GM12878 (cell line): ENCODE data around the gene SNRNP200. TPM values are rescaled to one million over a fixed set of nuclear protein-coding genes. Genes with fewer than 3 reads are reported as not detected.

ENCODE experiments used
- CBX3 ChIP-seq: fragments of 200-600 bp; sonication (generic); IDR thresholded peaks from 2 replicates; pipeline ENCODE4 v1.6.1; 2016; ENCODE audit warnings: low read depth, borderline replicate concordance
- CBX5 ChIP-seq: sonication (generic); IDR thresholded peaks from 2 replicates; pipeline ENCODE4 v1.6.1; 2016; ENCODE audit warnings: low read depth, moderate library complexity, mild to moderate bottlenecking, inconsistent platforms
- IKZF1 ChIP-seq: fragments of 450-650 bp; conservative IDR thresholded peaks from 2 replicates; pipeline ENCODE4 v1.6.1; 2017; ENCODE audit warnings: antibody characterized with exemption, mild to moderate bottlenecking
- IRF4 ChIP-seq: IDR thresholded peaks from 2 replicates; pipeline ENCODE4 v1.6.1; 2011; ENCODE audit warnings: low read depth, low read length
- JUND ChIP-seq: IDR thresholded peaks from 2 replicates; pipeline ENCODE4 v1.6.1; 2012; ENCODE audit warnings: low read depth, mild to moderate bottlenecking, low read length, improper control_type of control experiment, moderate library complexity
- MEF2B ChIP-seq: fragments of 450-650 bp; IDR thresholded peaks from 2 replicates; pipeline ENCODE4 v1.6.1; 2018; ENCODE audit warnings: mild to moderate bottlenecking, moderate library complexity; ENCODE audit not compliant: partially characterized antibody, poor library complexity, severe bottlenecking
- NFYA ChIP-seq: IDR thresholded peaks from 2 replicates; pipeline ENCODE4 v1.6.1; 2011; ENCODE audit warnings: low read depth, mild to moderate bottlenecking, low read length, improper control_type of control experiment, borderline replicate concordance
- RBBP5 ChIP-seq: fragments of 200-600 bp; sonication (generic); conservative IDR thresholded peaks from 2 replicates; pipeline ENCODE4 v1.6.1; 2016
- RFX5 ChIP-seq: IDR thresholded peaks from 2 replicates; pipeline ENCODE4 v1.6.1; 2011; ENCODE audit warnings: low read depth, low read length, improper control_type of control experiment
- SMAD5 ChIP-seq: IDR thresholded peaks from 2 replicates; pipeline ENCODE4 v1.6.1; 2016; ENCODE audit warnings: antibody characterized with exemption, low read depth
- SP1 ChIP-seq: IDR thresholded peaks from one replicate; pipeline ENCODE4 v1.6.1; 2011; ENCODE audit warnings: low read depth, low read length
- SPI1 ChIP-seq: IDR thresholded peaks from 2 replicates; pipeline ENCODE4 v1.6.1; 2011; ENCODE audit warnings: low read depth, mild to moderate bottlenecking, low read length, moderate library complexity, borderline replicate concordance; ENCODE audit not compliant: insufficient read depth
- SUPT20H ChIP-seq: IDR thresholded peaks from 2 replicates; pipeline ENCODE4 v1.6.1; 2011; ENCODE audit warnings: low read depth, mild to moderate bottlenecking, low read length, moderate library complexity, borderline replicate concordance; ENCODE audit not compliant: control insufficient read depth
- YBX1 ChIP-seq: fragments of 450-650 bp; IDR thresholded peaks from 2 replicates; pipeline ENCODE4 v1.6.1; 2016; ENCODE audit warnings: antibody characterized with exemption
- ZNF217 ChIP-seq: fragments of 450-650 bp; IDR thresholded peaks from 2 replicates; pipeline ENCODE4 v1.6.1; 2017; ENCODE audit warnings: antibody characterized with exemption, mild to moderate bottlenecking
- polyA plus RNA-seq, 11 experiments: library from polyadenylated mRNA; depleted of rRNA in 4 of 11; unstranded in 6 of 11; stranded (reverse) in 5 of 11; fragments of >200 nt; fragmentation: Nextera tagmentation in 4 of 11; fragmentation: Illumina TruSeq in 1 of 11; extraction: Ambion mirVana in 4 of 11; extraction: Trizol in 1 of 11; gene quantifications; 1 replicate in 1 of 11; 2 replicates in 10 of 11; pipeline versions ENCODE4 v1.2.1 to v1.2.3, GENCODE V29; 2011 to 2016; ENCODE audit warnings: inconsistent platforms in 2 of 11, missing spikeins in 2 of 11, low read depth in 1 of 11
- total RNA-seq, 4 experiments: library from RNA; depleted of rRNA in 3 of 4; stranded (reverse); fragments of >200 nt in 3 of 4; fragmentation: Illumina TruSeq in 1 of 4; extraction: Trizol in 1 of 4; gene quantifications; 2 replicates each; pipeline versions ENCODE4 v1.2.1 to v1.2.3, GENCODE V29; 2013 to 2021
- TF ChIP-seq, protein P1 (sequence below): IDR thresholded peaks from 2 replicates; pipeline ENCODE4 v1.6.1; 2011; ENCODE audit warnings: low read depth, low read length, improper control_type of control experiment, borderline replicate concordance
- TF ChIP-seq, protein P2 (sequence below): fragments of 450-650 bp; formaldehyde crosslinking; IDR thresholded peaks from 2 replicates; pipeline ENCODE4 v1.4.0; 2020; ENCODE audit warnings: mild to moderate bottlenecking, moderate library complexity
- TF ChIP-seq, protein P3 (sequence below): fragments of 450-650 bp; IDR thresholded peaks from 2 replicates; pipeline ENCODE4 v1.6.1; 2016; ENCODE audit warnings: mild to moderate bottlenecking, moderate library complexity, borderline replicate concordance
- TF ChIP-seq, protein P4 (sequence below): fragments of 450-650 bp; IDR thresholded peaks from 2 replicates; pipeline ENCODE4 v1.6.1; 2018; ENCODE audit warnings: mild to moderate bottlenecking, low read depth, moderate library complexity; ENCODE audit not compliant: partially characterized antibody

SNRNP200 gene
- total and polyA plus RNA-seq, 10 of the 15 experiments (the other 5 are each of a cell fraction or from before 2014, with no cell fraction given), result 59.2 to 176 (median 106) TPM

DNA sequence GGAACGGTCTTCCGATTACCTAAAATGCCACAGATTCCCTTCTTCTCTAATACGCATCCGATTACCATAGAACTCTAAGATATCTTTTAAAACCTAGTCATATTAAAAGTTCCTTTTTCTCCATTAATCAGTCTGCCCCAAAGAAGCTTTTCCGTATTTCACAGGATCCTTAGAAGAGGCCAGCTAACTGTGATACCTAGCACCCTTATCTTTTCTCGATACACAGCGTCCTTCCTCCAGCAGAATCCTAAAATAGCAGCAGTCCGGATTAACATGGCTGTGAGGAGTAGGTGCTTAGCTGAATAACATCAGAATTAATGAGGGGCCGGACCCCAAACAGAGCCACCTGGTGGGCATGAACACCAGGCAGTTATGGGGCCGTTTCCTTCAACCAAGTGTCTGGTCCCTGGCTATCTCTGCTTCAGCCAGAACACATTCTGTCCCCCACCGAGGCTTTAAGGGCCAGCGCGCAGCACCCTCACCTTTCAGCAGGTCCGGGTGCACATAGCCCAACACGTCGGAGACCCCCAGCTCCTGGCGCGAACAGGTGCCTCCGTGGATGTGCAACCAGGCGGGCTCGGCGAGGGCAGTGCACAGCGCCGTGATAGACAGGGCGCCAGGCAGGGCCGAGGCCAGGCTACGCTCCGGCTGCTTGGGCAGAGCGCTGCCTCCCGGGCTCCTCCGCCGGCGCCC is 40.5 kb downstream of the SNRNP200 start (continued):
- no peak for TF ChIP-seq SPI1
- peak; percentile 5; the same call in 1 of the 2 replicates for TF ChIP-seq IKZF1
- TF ChIP-seq, protein P1, sequence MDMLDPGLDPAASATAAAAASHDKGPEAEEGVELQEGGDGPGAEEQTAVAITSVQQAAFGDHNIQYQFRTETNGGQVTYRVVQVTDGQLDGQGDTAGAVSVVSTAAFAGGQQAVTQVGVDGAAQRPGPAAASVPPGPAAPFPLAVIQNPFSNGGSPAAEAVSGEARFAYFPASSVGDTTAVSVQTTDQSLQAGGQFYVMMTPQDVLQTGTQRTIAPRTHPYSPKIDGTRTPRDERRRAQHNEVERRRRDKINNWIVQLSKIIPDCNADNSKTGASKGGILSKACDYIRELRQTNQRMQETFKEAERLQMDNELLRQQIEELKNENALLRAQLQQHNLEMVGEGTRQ, result no peak
- TF ChIP-seq NFYA, result no peak
- no peak for TF ChIP-seq RBBP5
- no peak for TF ChIP-seq CBX3
- no peak for TF ChIP-seq RFX5
- TF ChIP-seq SUPT20H, result no peak
- no peak for TF ChIP-seq YBX1
- TF ChIP-seq SP1, result no peak
- TF ChIP-seq JUND, result no peak
- TF ChIP-seq, protein P2, sequence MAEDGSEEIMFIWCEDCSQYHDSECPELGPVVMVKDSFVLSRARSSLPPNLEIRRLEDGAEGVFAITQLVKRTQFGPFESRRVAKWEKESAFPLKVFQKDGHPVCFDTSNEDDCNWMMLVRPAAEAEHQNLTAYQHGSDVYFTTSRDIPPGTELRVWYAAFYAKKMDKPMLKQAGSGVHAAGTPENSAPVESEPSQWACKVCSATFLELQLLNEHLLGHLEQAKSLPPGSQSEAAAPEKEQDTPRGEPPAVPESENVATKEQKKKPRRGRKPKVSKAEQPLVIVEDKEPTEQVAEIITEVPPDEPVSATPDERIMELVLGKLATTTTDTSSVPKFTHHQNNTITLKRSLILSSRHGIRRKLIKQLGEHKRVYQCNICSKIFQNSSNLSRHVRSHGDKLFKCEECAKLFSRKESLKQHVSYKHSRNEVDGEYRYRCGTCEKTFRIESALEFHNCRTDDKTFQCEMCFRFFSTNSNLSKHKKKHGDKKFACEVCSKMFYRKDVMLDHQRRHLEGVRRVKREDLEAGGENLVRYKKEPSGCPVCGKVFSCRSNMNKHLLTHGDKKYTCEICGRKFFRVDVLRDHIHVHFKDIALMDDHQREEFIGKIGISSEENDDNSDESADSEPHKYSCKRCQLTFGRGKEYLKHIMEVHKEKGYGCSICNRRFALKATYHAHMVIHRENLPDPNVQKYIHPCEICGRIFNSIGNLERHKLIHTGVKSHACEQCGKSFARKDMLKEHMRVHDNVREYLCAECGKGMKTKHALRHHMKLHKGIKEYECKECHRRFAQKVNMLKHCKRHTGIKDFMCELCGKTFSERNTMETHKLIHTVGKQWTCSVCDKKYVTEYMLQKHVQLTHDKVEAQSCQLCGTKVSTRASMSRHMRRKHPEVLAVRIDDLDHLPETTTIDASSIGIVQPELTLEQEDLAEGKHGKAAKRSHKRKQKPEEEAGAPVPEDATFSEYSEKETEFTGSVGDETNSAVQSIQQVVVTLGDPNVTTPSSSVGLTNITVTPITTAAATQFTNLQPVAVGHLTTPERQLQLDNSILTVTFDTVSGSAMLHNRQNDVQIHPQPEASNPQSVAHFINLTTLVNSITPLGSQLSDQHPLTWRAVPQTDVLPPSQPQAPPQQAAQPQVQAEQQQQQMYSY (CRISPR knock-in tag), result no peak
- TF ChIP-seq SMAD5, result no peak
- TF ChIP-seq, protein P3, sequence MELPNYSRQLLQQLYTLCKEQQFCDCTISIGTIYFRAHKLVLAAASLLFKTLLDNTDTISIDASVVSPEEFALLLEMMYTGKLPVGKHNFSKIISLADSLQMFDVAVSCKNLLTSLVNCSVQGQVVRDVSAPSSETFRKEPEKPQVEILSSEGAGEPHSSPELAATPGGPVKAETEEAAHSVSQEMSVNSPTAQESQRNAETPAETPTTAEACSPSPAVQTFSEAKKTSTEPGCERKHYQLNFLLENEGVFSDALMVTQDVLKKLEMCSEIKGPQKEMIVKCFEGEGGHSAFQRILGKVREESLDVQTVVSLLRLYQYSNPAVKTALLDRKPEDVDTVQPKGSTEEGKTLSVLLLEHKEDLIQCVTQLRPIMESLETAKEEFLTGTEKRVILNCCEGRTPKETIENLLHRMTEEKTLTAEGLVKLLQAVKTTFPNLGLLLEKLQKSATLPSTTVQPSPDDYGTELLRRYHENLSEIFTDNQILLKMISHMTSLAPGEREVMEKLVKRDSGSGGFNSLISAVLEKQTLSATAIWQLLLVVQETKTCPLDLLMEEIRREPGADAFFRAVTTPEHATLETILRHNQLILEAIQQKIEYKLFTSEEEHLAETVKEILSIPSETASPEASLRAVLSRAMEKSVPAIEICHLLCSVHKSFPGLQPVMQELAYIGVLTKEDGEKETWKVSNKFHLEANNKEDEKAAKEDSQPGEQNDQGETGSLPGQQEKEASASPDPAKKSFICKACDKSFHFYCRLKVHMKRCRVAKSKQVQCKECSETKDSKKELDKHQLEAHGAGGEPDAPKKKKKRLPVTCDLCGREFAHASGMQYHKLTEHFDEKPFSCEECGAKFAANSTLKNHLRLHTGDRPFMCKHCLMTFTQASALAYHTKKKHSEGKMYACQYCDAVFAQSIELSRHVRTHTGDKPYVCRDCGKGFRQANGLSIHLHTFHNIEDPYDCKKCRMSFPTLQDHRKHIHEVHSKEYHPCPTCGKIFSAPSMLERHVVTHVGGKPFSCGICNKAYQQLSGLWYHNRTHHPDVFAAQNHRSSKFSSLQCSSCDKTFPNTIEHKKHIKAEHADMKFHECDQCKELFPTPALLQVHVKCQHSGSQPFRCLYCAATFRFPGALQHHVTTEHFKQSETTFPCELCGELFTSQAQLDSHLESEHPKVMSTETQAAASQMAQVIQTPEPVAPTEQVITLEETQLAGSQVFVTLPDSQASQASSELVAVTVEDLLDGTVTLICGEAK, result no peak
- no peak for TF ChIP-seq ZNF217
- TF ChIP-seq, protein P4, sequence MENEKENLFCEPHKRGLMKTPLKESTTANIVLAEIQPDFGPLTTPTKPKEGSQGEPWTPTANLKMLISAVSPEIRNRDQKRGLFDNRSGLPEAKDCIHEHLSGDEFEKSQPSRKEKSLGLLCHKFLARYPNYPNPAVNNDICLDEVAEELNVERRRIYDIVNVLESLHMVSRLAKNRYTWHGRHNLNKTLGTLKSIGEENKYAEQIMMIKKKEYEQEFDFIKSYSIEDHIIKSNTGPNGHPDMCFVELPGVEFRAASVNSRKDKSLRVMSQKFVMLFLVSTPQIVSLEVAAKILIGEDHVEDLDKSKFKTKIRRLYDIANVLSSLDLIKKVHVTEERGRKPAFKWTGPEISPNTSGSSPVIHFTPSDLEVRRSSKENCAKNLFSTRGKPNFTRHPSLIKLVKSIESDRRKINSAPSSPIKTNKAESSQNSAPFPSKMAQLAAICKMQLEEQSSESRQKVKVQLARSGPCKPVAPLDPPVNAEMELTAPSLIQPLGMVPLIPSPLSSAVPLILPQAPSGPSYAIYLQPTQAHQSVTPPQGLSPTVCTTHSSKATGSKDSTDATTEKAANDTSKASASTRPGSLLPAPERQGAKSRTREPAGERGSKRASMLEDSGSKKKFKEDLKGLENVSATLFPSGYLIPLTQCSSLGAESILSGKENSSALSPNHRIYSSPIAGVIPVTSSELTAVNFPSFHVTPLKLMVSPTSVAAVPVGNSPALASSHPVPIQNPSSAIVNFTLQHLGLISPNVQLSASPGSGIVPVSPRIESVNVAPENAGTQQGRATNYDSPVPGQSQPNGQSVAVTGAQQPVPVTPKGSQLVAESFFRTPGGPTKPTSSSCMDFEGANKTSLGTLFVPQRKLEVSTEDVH, result no peak
- TF ChIP-seq CBX5, result no peak
- TF ChIP-seq IRF4, result no peak
- peak; percentile 27 for TF ChIP-seq MEF2B
